Measurements from ENCODE around the gene KNDC1.
"Not testable (repeated sequence)": the region's sequence is repeated elsewhere in the genome, so short reads cannot be mapped to it uniquely, and the experiment has no call there.

KNDC1 gene

GRCh38 chr10:133207041-133207600 is 47.1 kb downstream of the KNDC1 start:
- DNase-seq (ENCODE audit: low spot score): no peak

- no peak for DNase-seq (ENCODE audit: low spot score)
These were observed 47.6 kb downstream of the KNDC1 start for GRCh38 chr10:133207627-133208026.

- DNase-seq (ENCODE audit: low spot score): no peak
These were observed 48.4 kb downstream of the KNDC1 start for GRCh38 chr10:133208466-133208865.

- DNase-seq (ENCODE audit: low spot score): no peak
These were observed 49.1 kb downstream of the KNDC1 start for GRCh38 chr10:133209117-133209516.

GRCh38 chr10:133209641-133210040 is 49.6 kb downstream of the KNDC1 start:
- DNase-seq (ENCODE audit: low spot score): no peak

- DNase-seq (ENCODE audit: low spot score): no peak
These were observed 50.5 kb downstream of the KNDC1 start for GRCh38 chr10:133210398-133211140.

- no peak for DNase-seq (ENCODE audit: low spot score)
These were observed 51.3 kb downstream of the KNDC1 start for GRCh38 chr10:133211141-133211830.

GRCh38 chr10:133211959-133212852 is 52.2 kb downstream of the KNDC1 start:
- no peak for DNase-seq (ENCODE audit: low spot score)

GRCh38 chr10:133212853-133213494 is 53.0 kb downstream of the KNDC1 start:
- DNase-seq (ENCODE audit: low spot score): no peak

- no peak for DNase-seq (ENCODE audit: low spot score)
These were observed 53.8 kb downstream of the KNDC1 start for GRCh38 chr10:133213641-133214467.

- DNase-seq (ENCODE audit: low spot score): no peak
These were observed 54.7 kb downstream of the KNDC1 start for GRCh38 chr10:133214468-133215410.

- DNase-seq (ENCODE audit: low spot score): no peak
These were observed 55.6 kb downstream of the KNDC1 start for GRCh38 chr10:133215586-133215985.

GRCh38 chr10:133216776-133217175 is 56.8 kb downstream of the KNDC1 start:
- no peak for DNase-seq (ENCODE audit: low spot score)

GRCh38 chr10:133217800-133218589 is 58.0 kb downstream of the KNDC1 start:
- DNase-seq (ENCODE audit: low spot score): no peak

GRCh38 chr10:133218891-133219290 is 58.9 kb downstream of the KNDC1 start:
- no peak for DNase-seq (ENCODE audit: low spot score)

- DNase-seq (ENCODE audit: low spot score): peak; percentile 88
These were observed 59.8 kb downstream of the KNDC1 start for GRCh38 chr10:133219782-133220181.

- DNase-seq (ENCODE audit: low spot score): no peak
These were observed 61.3 kb downstream of the KNDC1 start for GRCh38 chr10:133221331-133221730.

- not testable (repeated sequence) for DNase-seq (ENCODE audit: low spot score)
These were observed 61.7 kb downstream of the KNDC1 start for GRCh38 chr10:133221756-133222155.

GRCh38 chr10:133224076-133224475 is 64.1 kb downstream of the KNDC1 start:
- no peak for DNase-seq (ENCODE audit: low spot score)
